GM19099 (cell line): ENCODE results near the gene CPD.

Source experiments
- POLR2A ChIP-seq: IDR thresholded peaks from 3 replicates; pipeline ENCODE4 v1.6.1; 2011; ENCODE audit warnings: low read depth; ENCODE audit not compliant: insufficient read length; ENCODE audit errors: extremely low read depth

Gene CPD

GRCh38 chr17:30346221-30346795 lies 32.4 kb upstream of the CPD start:
- no peak for TF ChIP-seq POLR2A

GRCh38 chr17:30347488-30347887 lies 31.2 kb upstream of the CPD start:
- TF ChIP-seq POLR2A = no peak

GRCh38 chr17:30349252-30349651 lies 29.5 kb upstream of the CPD start:
- TF ChIP-seq POLR2A = no peak

- TF ChIP-seq POLR2A = no peak
Observed at GRCh38 chr17:30351735-30352134, 27.0 kb upstream of the CPD start.

GRCh38 chr17:30352240-30352814 lies 26.4 kb upstream of the CPD start:
- no peak for TF ChIP-seq POLR2A

GRCh38 chr17:30354701-30355100 lies 24.0 kb upstream of the CPD start:
- no peak for TF ChIP-seq POLR2A

- no peak for TF ChIP-seq POLR2A
Observed at GRCh38 chr17:30357476-30357875, 21.3 kb upstream of the CPD start.

GRCh38 chr17:30358055-30358760 lies 20.5 kb upstream of the CPD start:
- no peak for TF ChIP-seq POLR2A

- no peak for TF ChIP-seq POLR2A
Observed at GRCh38 chr17:30360086-30360808, 18.5 kb upstream of the CPD start.

GRCh38 chr17:30361766-30362279 lies 16.9 kb upstream of the CPD start:
- no peak for TF ChIP-seq POLR2A

GRCh38 chr17:30363715-30364202 lies 15.0 kb upstream of the CPD start:
- no peak for TF ChIP-seq POLR2A

GRCh38 chr17:30366536-30366935 lies 12.2 kb upstream of the CPD start:
- no peak for TF ChIP-seq POLR2A

GRCh38 chr17:30368912-30369720 lies 9.6 kb upstream of the CPD start:
- no peak for TF ChIP-seq POLR2A

GRCh38 chr17:30369995-30370394 lies 8.7 kb upstream of the CPD start:
- no peak for TF ChIP-seq POLR2A
